AG09309 (cell line): ENCODE results near the gene UTP18.
"Not testable (repeated sequence)": the region's sequence is repeated elsewhere in the genome, so short reads cannot be mapped to it uniquely, and the experiment has no call there.

Experiments used
- DNase-seq: peaks from one replicate; pipeline ENCODE4 v3.0.0-alpha.2; 2010; ENCODE audit warnings: low read depth
- H3K4me3 ChIP-seq: 2 replicates; pipeline ENCODE4 v1.5.1; 2011; ENCODE audit warnings: mild to moderate bottlenecking, low read depth, low read length, moderate library complexity; ENCODE audit not compliant: control insufficient read depth
- TF ChIP-seq, protein P1 (sequence below): IDR thresholded peaks from 2 replicates; pipeline ENCODE4 v1.5.1; 2011; ENCODE audit warnings: mild to moderate bottlenecking, low read depth, low read length, inconsistent platforms; ENCODE audit not compliant: insufficient read depth, control insufficient read depth; ENCODE audit errors: missing control alignments

UTP18 gene

DNA sequence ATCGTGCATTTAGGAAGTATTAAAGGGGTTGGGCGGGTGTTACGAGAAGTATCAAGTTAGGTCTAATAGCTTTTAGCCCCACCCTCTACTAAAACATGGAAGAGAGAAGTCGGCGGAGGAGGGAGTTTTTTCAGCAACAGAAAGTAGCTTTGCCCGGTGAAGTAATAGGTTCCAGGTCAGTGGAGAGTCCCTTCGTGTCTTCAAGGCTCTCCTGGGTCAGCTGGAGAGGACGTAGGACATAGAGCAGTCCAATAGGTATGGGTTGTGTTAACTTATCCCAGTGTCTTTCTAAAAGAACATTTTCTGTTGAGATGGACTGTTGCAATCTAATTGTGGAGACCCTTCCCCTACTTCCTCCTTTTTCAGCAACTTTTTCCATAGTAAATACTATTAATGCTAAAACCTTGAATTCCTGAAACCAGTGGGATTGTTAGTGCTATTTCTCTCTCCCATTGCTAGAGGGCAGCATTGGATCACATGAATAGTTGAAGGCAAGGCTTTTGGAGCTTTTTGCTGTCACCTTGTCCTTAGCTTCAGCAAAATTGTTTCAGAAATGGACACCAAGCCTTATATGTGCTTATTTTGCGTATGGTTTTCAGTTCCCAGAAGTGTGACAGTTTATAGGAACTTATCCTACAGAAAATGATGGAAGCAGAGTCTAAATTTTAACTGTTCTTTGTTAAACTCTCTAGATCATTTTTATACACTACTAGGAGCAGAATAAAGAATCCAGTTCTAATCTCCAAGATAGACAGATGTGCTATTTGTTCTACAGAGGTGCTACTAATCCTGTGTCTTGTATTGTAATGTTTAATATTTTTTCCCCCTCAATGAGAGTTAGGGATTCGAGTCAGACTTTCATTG lies 38.4 kb downstream of the UTP18 start:
- no peak overlapping the region for H3K4me3 ChIP-seq
- TF ChIP-seq, protein P1, sequence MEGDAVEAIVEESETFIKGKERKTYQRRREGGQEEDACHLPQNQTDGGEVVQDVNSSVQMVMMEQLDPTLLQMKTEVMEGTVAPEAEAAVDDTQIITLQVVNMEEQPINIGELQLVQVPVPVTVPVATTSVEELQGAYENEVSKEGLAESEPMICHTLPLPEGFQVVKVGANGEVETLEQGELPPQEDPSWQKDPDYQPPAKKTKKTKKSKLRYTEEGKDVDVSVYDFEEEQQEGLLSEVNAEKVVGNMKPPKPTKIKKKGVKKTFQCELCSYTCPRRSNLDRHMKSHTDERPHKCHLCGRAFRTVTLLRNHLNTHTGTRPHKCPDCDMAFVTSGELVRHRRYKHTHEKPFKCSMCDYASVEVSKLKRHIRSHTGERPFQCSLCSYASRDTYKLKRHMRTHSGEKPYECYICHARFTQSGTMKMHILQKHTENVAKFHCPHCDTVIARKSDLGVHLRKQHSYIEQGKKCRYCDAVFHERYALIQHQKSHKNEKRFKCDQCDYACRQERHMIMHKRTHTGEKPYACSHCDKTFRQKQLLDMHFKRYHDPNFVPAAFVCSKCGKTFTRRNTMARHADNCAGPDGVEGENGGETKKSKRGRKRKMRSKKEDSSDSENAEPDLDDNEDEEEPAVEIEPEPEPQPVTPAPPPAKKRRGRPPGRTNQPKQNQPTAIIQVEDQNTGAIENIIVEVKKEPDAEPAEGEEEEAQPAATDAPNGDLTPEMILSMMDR: peak; percentile 76
- DNase-seq: no peak

DNA sequence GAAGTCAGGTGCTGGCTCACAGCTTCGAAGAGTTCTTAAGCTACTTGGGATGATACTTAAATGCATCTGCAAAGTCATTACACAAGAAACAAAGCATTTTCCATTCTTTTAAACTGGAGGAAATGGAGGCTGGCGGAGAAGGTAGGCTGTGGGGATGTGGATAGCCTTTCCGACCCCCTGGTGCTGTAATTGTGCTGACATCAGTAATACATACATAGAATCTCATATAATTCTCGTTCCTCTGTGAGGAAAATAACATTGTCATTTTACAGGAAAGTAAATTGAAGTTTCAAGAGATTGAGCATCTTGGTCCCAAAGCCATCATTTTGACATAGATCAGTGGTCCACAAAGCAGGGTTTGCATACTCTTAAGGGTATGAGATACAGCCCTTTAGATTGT lies 39.5 kb downstream of the UTP18 start:
- DNase-seq: no peak
- H3K4me3 ChIP-seq: no peak overlapping the region
- TF ChIP-seq, protein P1: no peak

DNA sequence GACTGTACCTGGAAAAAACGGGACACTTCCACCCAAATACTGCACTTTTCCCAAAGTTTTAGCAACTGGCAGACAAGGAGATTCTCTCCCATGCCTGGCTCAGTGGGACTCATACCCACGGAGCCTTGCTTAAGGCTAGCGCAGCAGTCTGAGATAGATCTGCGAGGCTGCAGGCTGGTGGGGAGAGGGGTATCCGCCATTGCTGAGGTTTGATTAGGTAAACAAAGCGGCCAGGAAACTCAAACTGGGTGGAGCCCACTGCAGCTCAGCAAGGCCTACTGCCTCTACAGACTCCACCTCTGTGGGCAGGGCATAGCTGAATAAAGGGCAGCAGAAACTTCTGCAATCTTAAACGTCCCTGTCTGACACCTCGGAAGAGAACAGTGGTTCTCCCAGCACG lies 44.8 kb downstream of the UTP18 start:
- DNase-seq: no peak
- no peak overlapping the region for H3K4me3 ChIP-seq
- TF ChIP-seq, protein P1: no peak

DNA sequence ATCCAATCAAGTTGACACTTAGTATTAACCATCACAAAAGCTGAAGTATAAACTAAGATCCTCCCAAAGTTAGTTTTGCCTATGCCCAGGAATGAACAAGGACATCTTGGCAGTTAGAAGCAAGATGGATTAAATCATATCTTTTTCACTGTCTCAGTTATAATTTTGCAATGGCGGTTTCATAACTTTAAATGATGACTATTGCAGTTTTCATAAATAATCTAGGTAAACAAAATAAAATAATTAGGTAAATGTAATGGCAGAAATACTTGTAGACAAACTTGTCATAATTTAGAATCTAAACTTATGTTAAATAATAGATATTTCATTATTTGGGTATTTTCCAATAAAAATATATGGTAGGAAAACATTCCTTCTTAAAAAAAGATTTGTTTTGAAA lies 51.7 kb downstream of the UTP18 start:
- H3K4me3 ChIP-seq, DNase-seq: not testable (repeated sequence)

DNA sequence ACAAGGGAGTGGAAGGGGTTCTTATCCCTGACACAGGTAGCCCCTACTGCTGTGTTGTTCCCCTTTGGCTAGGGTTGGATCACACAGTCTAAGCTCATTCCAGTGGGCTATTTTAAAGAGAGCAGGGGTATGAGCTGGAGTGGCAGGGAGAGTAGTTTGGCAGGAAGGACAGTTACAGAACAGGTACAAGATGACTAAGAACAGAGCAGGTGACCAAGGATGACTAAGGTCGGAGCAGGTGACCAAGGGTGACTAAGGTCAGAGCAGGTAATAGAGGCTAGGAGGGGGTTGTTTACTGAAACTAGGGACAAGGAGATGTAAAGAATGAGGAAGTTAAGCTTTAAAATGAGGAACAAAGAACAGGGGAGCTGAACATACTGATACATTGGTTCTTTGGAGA lies 58.8 kb downstream of the UTP18 start:
- TF ChIP-seq, protein P1: no peak
- DNase-seq: no peak
- H3K4me3 ChIP-seq: no peak overlapping the region

DNA sequence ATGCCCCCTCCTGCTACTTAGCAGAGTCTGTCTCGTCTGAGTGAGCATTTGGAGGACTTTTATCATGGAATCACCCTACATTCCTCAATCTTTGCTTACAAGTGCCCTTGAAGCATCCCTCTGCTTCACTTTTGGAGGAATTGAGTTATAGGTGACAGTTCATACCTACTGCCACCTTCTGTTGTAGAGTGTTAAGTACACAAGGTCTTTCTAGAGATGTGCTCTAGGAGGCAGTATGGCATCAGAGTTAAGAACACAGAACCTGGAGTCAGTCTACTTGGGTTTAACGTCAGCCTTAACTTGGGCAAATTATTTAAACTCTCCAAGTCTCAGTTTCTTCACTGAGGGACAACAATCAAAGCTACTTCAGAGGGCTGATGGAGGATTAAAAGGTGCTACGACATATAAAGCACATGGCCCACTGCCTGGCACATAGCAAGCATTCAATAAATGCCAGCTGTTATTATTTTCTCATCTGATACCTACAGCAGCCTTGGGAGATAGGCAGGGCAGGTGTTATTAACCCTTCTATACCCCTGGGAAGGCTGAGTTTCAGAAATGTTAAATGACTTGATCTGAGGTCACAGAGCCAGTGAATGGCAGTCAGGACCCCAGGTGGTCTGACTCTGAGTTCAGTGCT lies 62.2 kb downstream of the UTP18 start:
- no peak overlapping the region for H3K4me3 ChIP-seq
- TF ChIP-seq, protein P1: peak; percentile 16
- peak; percentile 3 for DNase-seq

DNA sequence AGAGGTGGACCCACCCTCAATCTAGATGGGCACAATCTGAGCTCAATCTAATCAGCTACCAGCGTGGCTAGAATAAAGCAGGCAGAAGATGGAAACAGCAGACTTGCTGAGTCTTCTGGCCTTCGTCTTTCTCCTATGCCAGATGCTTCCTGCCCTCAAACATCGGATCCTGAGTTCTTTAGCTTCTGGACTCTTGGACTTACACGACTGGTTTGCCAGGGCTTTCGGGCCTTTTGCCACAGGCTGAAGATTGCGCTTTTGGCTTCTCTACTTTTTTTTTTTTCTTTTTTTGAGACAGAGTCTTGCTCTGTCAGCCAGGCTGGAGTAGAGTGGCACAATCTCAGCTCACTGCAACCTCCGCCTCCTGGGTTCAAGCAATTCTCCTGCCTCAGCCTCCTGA lies 65.1 kb downstream of the UTP18 start:
- TF ChIP-seq, protein P1: no peak
- DNase-seq: no peak
- H3K4me3 ChIP-seq: no peak overlapping the region

DNA sequence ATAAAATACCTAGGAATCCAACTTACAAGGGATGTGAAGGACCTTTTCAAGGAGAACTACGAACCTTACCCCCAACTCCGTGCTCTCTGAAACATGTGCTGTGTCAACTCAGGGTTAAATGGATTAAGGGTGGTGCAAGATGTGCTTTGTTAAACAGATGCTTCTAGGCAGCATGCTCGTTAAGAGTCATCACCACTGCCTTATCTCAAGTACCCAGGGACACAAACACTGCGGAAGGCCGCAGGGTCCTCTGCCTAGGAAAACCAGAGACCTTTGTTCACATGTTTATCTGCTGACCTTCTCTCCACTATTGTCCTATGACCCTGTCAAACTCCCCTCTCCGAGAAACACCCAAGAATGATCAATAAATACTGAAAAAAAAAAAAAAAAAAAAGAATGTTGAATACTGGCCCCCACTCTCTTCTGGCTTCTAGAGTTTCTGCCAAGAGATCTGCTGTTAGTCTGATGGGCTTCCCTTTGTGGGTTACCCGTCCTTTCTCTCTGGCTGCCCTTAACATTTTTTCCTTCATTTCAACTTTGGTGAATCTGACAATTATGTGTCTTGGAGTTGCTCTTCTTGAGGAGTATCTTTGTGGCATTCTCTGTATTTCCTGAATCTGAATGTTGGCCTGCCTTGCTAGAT lies 70.6 kb downstream of the UTP18 start:
- not testable (repeated sequence) for DNase-seq, H3K4me3 ChIP-seq
